Endothelial cell of umbilical vein (primary cell): ENCODE measurements around the gene MYD88. TPM values are rescaled to one million over a fixed set of nuclear protein-coding genes. Genes with fewer than 3 reads are reported as not detected.

Experiments
- BruUV-seq: library from RNA; stranded (reverse); fragments of 400-500 nt; replicated peaks from 2 replicates; lab custom pipeline; 2021; lab: Mats Ljungman, UMichigan
- CTCF ChIA-PET: fragments of 300-600, 350-600 bp; sonication (Branson Sonifier 250); formaldehyde crosslinking; loops from one replicate; lab custom pipeline; 2021; ENCODE audit warnings: antibody characterized with exemption, inconsistent platforms; lab: Charles Lee
- POLR2A ChIA-PET: fragments of 300-600, 350-600 bp; sonication (Branson Sonifier 250); formaldehyde crosslinking; loops from one replicate; lab custom pipeline; 2021; ENCODE audit warnings: antibody characterized with exemption, inconsistent platforms; lab: Charles Lee
- DNase-seq: peaks from one replicate; pipeline ENCODE4 v3.0.0-alpha.2; 2011; ENCODE audit warnings: low read depth, low spot score
- FAIRE-seq: peaks from 2 replicates; lab custom pipeline; 2011; peaks lifted over from hg19 to GRCh38; lab: Jason Lieb, UNC
- H2AFZ ChIP-seq: 2 replicates; pipeline ENCODE4 v1.6.0; 2012; ENCODE audit warnings: low read depth, low read length, control low read depth, inconsistent platforms
- H3K27ac ChIP-seq: 2 replicates; pipeline ENCODE4 v1.5.1; 2011; ENCODE audit warnings: low read depth, mild to moderate bottlenecking, control low read depth, low read length, moderate library complexity; ENCODE audit not compliant: insufficient read depth
- H3K27me3 ChIP-seq, 2 experiments: 2 replicates each; pipeline versions ENCODE4 v1.6.0 to v1.6.1; 2011; ENCODE audit warnings: low read length in 2 of 2, mixed read lengths in 1 of 2; ENCODE audit not compliant: control insufficient read depth in 2 of 2, insufficient read depth in 2 of 2
- H3K36me3 ChIP-seq, 2 experiments: 2 replicates in 1 of 2; 3 replicates in 1 of 2; pipeline ENCODE4 v1.5.1; 2011; ENCODE audit warnings: low read length in 2 of 2, mild to moderate bottlenecking in 1 of 2, moderate library complexity in 1 of 2; ENCODE audit not compliant: control insufficient read depth in 2 of 2, insufficient read depth in 2 of 2; ENCODE audit errors: extremely low read depth in 1 of 2
- H3K4me1 ChIP-seq: 3 replicates; pipeline ENCODE4 v1.5.1; 2011; ENCODE audit warnings: mild to moderate bottlenecking, low read length; ENCODE audit not compliant: control insufficient read depth, insufficient read depth; ENCODE audit errors: extremely low read depth
- H3K4me2 ChIP-seq: 2 replicates; pipeline ENCODE4 v1.6.1; 2011; ENCODE audit warnings: low read length, control low read depth, mixed read lengths; ENCODE audit not compliant: insufficient read depth
- H3K4me3 ChIP-seq, 3 experiments: fragments of 200-600 bp in 1 of 3; sonication (generic), shearing (Covaris generic) in 1 of 3; replicated peaks in 1 of 3; 2 replicates each; pipeline ENCODE4 v1.5.1; 2011 to 2016; ENCODE audit warnings: control low read depth in 3 of 3, low read length in 3 of 3, mild to moderate bottlenecking in 2 of 3, inconsistent platforms in 1 of 3, low read depth in 1 of 3, moderate library complexity in 1 of 3; ENCODE audit not compliant: insufficient read depth in 1 of 3
- H3K79me2 ChIP-seq: 2 replicates; pipeline ENCODE4 v1.6.0; 2012; ENCODE audit warnings: low read length, inconsistent platforms; ENCODE audit not compliant: control insufficient read depth, insufficient read depth
- H3K9ac ChIP-seq: replicated peaks from 2 replicates; pipeline ENCODE3; 2011; ENCODE audit warnings: low read length, control low read depth; ENCODE audit not compliant: insufficient read depth; ENCODE audit errors: extremely low read depth
- H3K9me1 ChIP-seq: replicated peaks from 3 replicates; pipeline ENCODE4 v1.6.0; 2011; ENCODE audit warnings: mild to moderate bottlenecking, low read length; ENCODE audit not compliant: control insufficient read depth, insufficient read depth; ENCODE audit errors: extremely low read depth
- H3K9me3 ChIP-seq: replicated peaks from 2 replicates; pipeline ENCODE4 v1.5.1; 2012; ENCODE audit warnings: low read length, inconsistent platforms; ENCODE audit not compliant: control insufficient read depth, insufficient read depth
- H4K20me1 ChIP-seq: replicated peaks from 2 replicates; pipeline ENCODE3; 2011; ENCODE audit warnings: mild to moderate bottlenecking, low read length; ENCODE audit not compliant: control insufficient read depth, insufficient read depth; ENCODE audit errors: extremely low read depth
- CTCF ChIP-seq, 2 donors: IDR thresholded peaks; 1 replicate in 1 of 2; 2 replicates in 1 of 2; pipeline ENCODE4 v1.5.1; 2011; ENCODE audit warnings: low read length in 2 of 2, mild to moderate bottlenecking in 2 of 2, moderate library complexity in 2 of 2, control low read depth in 1 of 2, inconsistent platforms in 1 of 2, low read depth in 1 of 2; ENCODE audit not compliant: insufficient read depth in 1 of 2; ENCODE audit errors: extremely low read depth in 1 of 2
- EZH2 ChIP-seq: IDR thresholded peaks from 2 replicates; pipeline ENCODE4 v1.6.1; 2012; ENCODE audit warnings: borderline replicate concordance, low read depth, mild to moderate bottlenecking, moderate library complexity, low read length, inconsistent platforms; ENCODE audit not compliant: severe bottlenecking
- FOS ChIP-seq: IDR thresholded peaks from 2 replicates; pipeline ENCODE4 v1.6.1; 2011; ENCODE audit warnings: mild to moderate bottlenecking, low read length, moderate library complexity, borderline replicate concordance; ENCODE audit not compliant: insufficient read depth
- GATA2 ChIP-seq: IDR thresholded peaks from 2 replicates; pipeline ENCODE4 v1.7.0; 2011; ENCODE audit warnings: low read depth, mild to moderate bottlenecking, moderate library complexity, mixed read lengths, low read length; ENCODE audit not compliant: insufficient read length, insufficient read depth
- JUN ChIP-seq: IDR thresholded peaks from 2 replicates; pipeline ENCODE4 v1.6.1; 2011; ENCODE audit warnings: borderline replicate concordance, low read depth; ENCODE audit not compliant: insufficient read length, insufficient read depth
- MYC ChIP-seq: IDR thresholded peaks from one replicate; pipeline ENCODE4 v1.6.1; 2011; ENCODE audit warnings: mild to moderate bottlenecking, low read depth, low read length
- POLR2A ChIP-seq: IDR thresholded peaks from 2 replicates; pipeline ENCODE4 v1.6.1; 2012; ENCODE audit warnings: low read depth, mild to moderate bottlenecking, control low read depth, low read length
- POLR2AphosphoS5 ChIP-seq: IDR thresholded peaks from 2 replicates; pipeline ENCODE4 v1.6.1; 2012; ENCODE audit warnings: low read depth, mild to moderate bottlenecking, control low read depth, low read length, moderate library complexity; ENCODE audit not compliant: insufficient read depth
- dilution Hi-C: fragments of 300-500 bp; cut with MboI; formaldehyde crosslinking; loops from one replicate; pipeline ENCODE4 v1.15.0; 2019; ENCODE audit warnings: low sequenced_read_pairs; ENCODE audit not compliant: extremely low pct_ligation_motif_present
- intact Hi-C: fragments of 100-400 bp; cut with micrococcal nuclease; formaldehyde crosslinking; loops from one replicate; pipeline ENCODE4 v1.10.0; 2022
- polyA plus RNA-seq, 4 experiments: library from polyadenylated mRNA; depleted of rRNA in 3 of 4; stranded (reverse) in 3 of 4; unstranded in 1 of 4; fragments of >200 nt; gene quantifications; 2 replicates each; pipeline versions ENCODE4 v1.2.1 to v1.2.3, GENCODE V29; 2011 to 2012; ENCODE audit warnings: missing spikeins in 1 of 4
- total RNA-seq: library from RNA; stranded (reverse); gene quantifications from 2 replicates; pipeline ENCODE4 v1.2.3, GENCODE V29; 2021
- TF ChIP-seq, protein P1 (sequence below): IDR thresholded peaks from 2 replicates; pipeline ENCODE4 v1.6.1; 2011; ENCODE audit not compliant: insufficient read depth, insufficient read length

Gene MYD88
- total and polyA plus RNA-seq, 2 donors (not counting 3 experiments of a cell fraction or from before 2014, with no cell fraction given): 35.1 to 55.0 TPM

GRCh38 chr3:38095669-38096483 lies 42.6 kb upstream of the MYD88 start:
- CTCF ChIA-PET: no interaction called here
- Histone ChIP-seq H3K9me1 (no peaks in the 10 kb centered on the region), H3K4me2 (no peak overlapping the region), H3K4me3 (no peak overlapping the region), H3K4me1 (no peaks in the 10 kb centered on the region), H3K9ac (no peak overlapping the region), H3K27ac (no peak overlapping the region), H3K9me3 (no peaks in the 10 kb centered on the region), H3K36me3 (no peaks in the 10 kb centered on the region), H3K79me2 (no peaks in the 10 kb centered on the region), H4K20me1 (no peaks in the 10 kb centered on the region), H3K27me3 (peaks cover 0 to 6% of the 10 kb centered on the region in 2 experiments), H2AFZ (no peak overlapping the region)
- DNase-seq: no peak
- dilution Hi-C loops (no loop called here), intact Hi-C loops (no loop called here)
- FAIRE-seq: no peak
- BruUV-seq: no TSS peak
- no peak for TF ChIP-seq GATA2
- TF ChIP-seq CTCF (IDR thresholded peaks at IDR 0.05; ENCODE audit: extremely low read depth in 1 of 2, insufficient read depth in 1 of 2, low read depth in 1 of 2, low read length in 2 of 2): no peak
- TF ChIP-seq FOS: no peak
- TF ChIP-seq POLR2AphosphoS5: no peak
- no peak for TF ChIP-seq EZH2
- TF ChIP-seq MYC: no peak
- TF ChIP-seq JUN: no peak
- TF ChIP-seq POLR2A: no peak
- TF ChIP-seq, protein P1, sequence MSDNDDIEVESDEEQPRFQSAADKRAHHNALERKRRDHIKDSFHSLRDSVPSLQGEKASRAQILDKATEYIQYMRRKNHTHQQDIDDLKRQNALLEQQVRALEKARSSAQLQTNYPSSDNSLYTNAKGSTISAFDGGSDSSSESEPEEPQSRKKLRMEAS: no peak
- POLR2A ChIA-PET: no interaction called here
